Kidney (tissue), 14 donors: Measurements from ENCODE around the gene PHF21A. TPM values are rescaled to one million over a fixed set of nuclear protein-coding genes. Genes with fewer than 3 reads are reported as not detected.
A peak's percentile ranks its signal among the peaks of the same experiment; 100 is the strongest.

ENCODE experiments used
- DNase-seq, 5 donors: peaks; one replicate each; pipeline ENCODE4 v3.0.0-alpha.2; 2013 to 2020
- FAIRE-seq: peaks from 2 replicates; lab custom pipeline; 2012; peaks lifted over from hg19 to GRCh38; lab: Jason Lieb, UNC
- H3K27ac ChIP-seq, 2 donors: one replicate each; pipeline ENCODE4 v1.7.0; 2013; ENCODE audit warnings: low read depth in 2 of 2, low read length in 2 of 2, inconsistent platforms in 1 of 2
- H3K27me3 ChIP-seq: one replicate; pipeline ENCODE4 v1.7.1; 2013; ENCODE audit warnings: low read length, inconsistent platforms; ENCODE audit not compliant: control insufficient read depth, insufficient read depth
- H3K36me3 ChIP-seq, 3 donors: one replicate each; pipeline versions ENCODE4 v1.7.0 to v1.7.1; 2013; ENCODE audit warnings: low read length in 3 of 3, control low read depth in 1 of 3, inconsistent platforms in 1 of 3; ENCODE audit not compliant: insufficient read depth in 3 of 3, control insufficient read depth in 2 of 3
- H3K4me1 ChIP-seq, 3 donors: one replicate each; pipeline versions ENCODE4 v1.7.0 to v1.7.1; 2013; ENCODE audit warnings: low read length in 3 of 3, inconsistent platforms in 1 of 3, low read depth in 1 of 3; ENCODE audit not compliant: control insufficient read depth in 2 of 3, insufficient read depth in 2 of 3
- H3K4me3 ChIP-seq, 3 donors: one replicate each; pipeline versions ENCODE4 v1.7.0 to v1.8.1; 2013; ENCODE audit warnings: low read length in 3 of 3, control low read depth in 1 of 3, inconsistent platforms in 1 of 3
- H3K9ac ChIP-seq, 3 donors: one replicate each; pipeline versions ENCODE4 v1.7.0 to v1.7.1; 2013; ENCODE audit warnings: low read length in 3 of 3, control low read depth in 1 of 3, inconsistent platforms in 1 of 3
- H3K9me3 ChIP-seq, 3 donors: one replicate each; pipeline versions ENCODE4 v1.7.0 to v1.7.1; 2013; ENCODE audit warnings: low read length in 3 of 3, control low read depth in 1 of 3, inconsistent platforms in 1 of 3; ENCODE audit not compliant: control insufficient read depth in 2 of 3, insufficient read depth in 1 of 3
- intact Hi-C: fragments of 100-400 bp; cut with DNase I; formaldehyde crosslinking; loops from one replicate; pipeline ENCODE4 v1.11.1; 2022
- polyA plus RNA-seq: library from polyadenylated mRNA; stranded (reverse); fragments of 350-450 nt; fragmentation: Illumina TruSeq; extraction: RNeasy Lipid Tissue Mini Kit (QIAGEN cat#74804); gene quantifications from one replicate; pipeline ENCODE4 v1.2.3, GENCODE V29; 2014; ENCODE audit warnings: low read depth, low replicate concordance; ENCODE audit not compliant: insufficient read depth
- total RNA-seq: library from RNA; stranded (reverse); fragmentation: NEBNext Ultra II Directional; extraction: Animal tissue kit (Norgen Biotek cat#: 25700); gene quantifications from one replicate; pipeline ENCODE4 v1.2.1, GENCODE V29; 2021
- TF ChIP-seq, protein P1 (sequence below): IDR thresholded peaks from 3 replicates; pipeline ENCODE4 v1.5.1; 2012; ENCODE audit warnings: mild to moderate bottlenecking, moderate library complexity, borderline replicate concordance; ENCODE audit not compliant: insufficient read depth; ENCODE audit errors: extremely low read depth
- donor health status: control.
- donor health status: control.
- donor health status: control.
- donor health status: control.
- donor health status: control.
- donor health status: DM: yes; HTN: yes; CAD: no.
- donor health status: Normal renal cell carcinoma (clear cell type).

The PHF21A gene
- total and polyA plus RNA-seq, 2 donors from 2014 or later, result 9.6 to 48.2 TPM

DNA sequence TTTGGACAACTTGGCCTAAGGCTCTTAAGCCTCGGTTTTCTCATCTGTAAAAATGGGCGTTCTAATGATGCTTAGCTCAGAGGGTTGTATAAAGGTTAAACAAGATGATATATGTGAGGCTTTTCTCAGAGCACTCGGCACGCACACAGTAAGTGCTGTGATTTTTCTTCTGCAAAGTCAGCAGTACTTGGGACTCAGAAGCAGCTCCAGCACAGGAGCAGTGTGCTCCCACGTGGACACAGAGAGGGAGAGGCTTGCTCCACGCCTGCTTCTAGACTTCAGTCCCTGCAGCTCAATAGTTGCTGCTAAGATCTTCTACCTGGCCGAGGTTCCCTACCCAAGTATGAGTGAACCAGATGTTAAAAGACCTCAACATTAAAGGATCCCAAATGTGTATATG, 39.9 kb upstream of the PHF21A start:
- no peak for DNase-seq
- H3K36me3 ChIP-seq, result no peaks in the 10 kb centered on the region
- no peaks in the 10 kb centered on the region for H3K27me3 ChIP-seq
- TF ChIP-seq, protein P1, sequence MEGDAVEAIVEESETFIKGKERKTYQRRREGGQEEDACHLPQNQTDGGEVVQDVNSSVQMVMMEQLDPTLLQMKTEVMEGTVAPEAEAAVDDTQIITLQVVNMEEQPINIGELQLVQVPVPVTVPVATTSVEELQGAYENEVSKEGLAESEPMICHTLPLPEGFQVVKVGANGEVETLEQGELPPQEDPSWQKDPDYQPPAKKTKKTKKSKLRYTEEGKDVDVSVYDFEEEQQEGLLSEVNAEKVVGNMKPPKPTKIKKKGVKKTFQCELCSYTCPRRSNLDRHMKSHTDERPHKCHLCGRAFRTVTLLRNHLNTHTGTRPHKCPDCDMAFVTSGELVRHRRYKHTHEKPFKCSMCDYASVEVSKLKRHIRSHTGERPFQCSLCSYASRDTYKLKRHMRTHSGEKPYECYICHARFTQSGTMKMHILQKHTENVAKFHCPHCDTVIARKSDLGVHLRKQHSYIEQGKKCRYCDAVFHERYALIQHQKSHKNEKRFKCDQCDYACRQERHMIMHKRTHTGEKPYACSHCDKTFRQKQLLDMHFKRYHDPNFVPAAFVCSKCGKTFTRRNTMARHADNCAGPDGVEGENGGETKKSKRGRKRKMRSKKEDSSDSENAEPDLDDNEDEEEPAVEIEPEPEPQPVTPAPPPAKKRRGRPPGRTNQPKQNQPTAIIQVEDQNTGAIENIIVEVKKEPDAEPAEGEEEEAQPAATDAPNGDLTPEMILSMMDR, result no peak
- no peak overlapping the region for H3K9ac ChIP-seq
- H3K4me3 ChIP-seq, result no peak overlapping the region
- no peaks in the 10 kb centered on the region for H3K9me3 ChIP-seq
- no peaks in the 10 kb centered on the region for H3K4me1 ChIP-seq
- H3K27ac ChIP-seq, result no peak overlapping the region
- no peak for FAIRE-seq
- intact Hi-C loops, result no loop called here

DNA sequence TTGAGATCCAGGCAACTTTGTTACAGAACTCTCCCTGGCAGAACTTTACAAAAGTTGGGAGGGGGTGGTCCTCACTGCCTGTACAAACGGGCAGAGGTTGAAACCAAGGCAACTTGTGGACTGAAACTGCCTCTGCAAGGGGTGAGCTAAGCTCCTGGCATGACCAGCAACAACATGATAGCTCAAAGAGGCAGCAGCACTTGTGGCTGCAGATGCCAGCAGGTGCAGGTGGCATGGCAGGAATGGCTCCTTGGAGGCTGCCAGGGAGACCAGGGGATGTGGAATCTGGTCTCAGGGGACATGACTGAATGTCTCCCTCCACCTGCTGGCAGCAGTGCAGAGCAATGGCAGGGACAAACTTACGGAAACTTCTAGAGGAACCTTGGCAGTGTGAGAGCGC, 38.8 kb upstream of the PHF21A start:
- Histone ChIP-seq H3K27me3 (no peaks in the 10 kb centered on the region), H3K9ac (no peak overlapping the region), H3K4me3 (no peak overlapping the region), H3K36me3 (no peaks in the 10 kb centered on the region), H3K4me1 (no peaks in the 10 kb centered on the region), H3K27ac (no peak overlapping the region), H3K9me3 (no peaks in the 10 kb centered on the region)
- DNase-seq, result peak in 1 of 5 donors; percentile 23
- FAIRE-seq, result no peak
- intact Hi-C loops, result no loop called here
- TF ChIP-seq, protein P1, result no peak

DNA sequence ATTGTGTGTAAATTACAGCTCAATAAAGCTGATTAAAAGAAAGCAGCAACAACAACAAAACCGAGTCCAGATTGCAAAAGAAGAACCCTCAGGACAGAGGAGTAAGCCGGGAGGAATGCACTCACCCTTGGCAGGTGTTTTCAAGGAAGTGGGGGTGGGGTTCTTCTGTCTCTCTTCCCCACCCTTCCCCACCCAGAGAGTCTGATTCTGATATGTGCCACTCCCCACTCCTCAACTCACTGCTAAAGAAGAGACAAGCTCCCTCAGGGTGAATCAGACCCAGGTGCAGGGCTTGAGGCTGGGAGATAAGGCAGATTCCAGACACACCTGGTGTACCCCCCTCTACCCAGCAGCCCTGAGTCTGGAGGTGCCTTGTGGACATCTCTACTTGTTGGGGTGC, 38.4 kb upstream of the PHF21A start:
- Histone ChIP-seq H3K27ac (no peak overlapping the region), H3K36me3 (no peaks in the 10 kb centered on the region), H3K4me1 (no peaks in the 10 kb centered on the region), H3K4me3 (no peak overlapping the region), H3K27me3 (no peaks in the 10 kb centered on the region), H3K9ac (no peak overlapping the region), H3K9me3 (no peaks in the 10 kb centered on the region)
- TF ChIP-seq, protein P1, result no peak
- FAIRE-seq, result no peak
- intact Hi-C loops, result no loop called here
- no peak for DNase-seq

DNA sequence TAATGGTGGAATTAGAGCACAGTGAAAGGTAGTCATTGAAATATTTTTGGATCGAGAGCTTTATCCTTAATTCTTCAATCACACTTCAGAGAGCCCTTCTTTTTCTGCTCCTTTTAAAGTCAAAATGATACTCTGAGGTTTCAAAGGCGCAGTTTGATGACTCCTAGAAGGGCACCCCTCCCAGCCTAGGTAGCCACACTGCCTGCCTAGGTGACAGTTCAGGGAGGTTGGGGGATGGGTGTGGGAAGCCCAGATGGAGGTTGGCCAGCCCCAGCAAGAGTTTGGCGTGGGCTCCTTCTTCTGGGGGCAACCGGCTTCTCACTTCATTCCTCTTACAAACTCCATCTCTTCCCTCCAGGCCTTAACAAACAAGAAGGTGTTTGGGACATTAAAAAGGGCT, 28.6 kb upstream of the PHF21A start:
- Histone ChIP-seq H3K4me3 (no peak overlapping the region), H3K27me3 (no peaks in the 10 kb centered on the region), H3K9ac (no peak overlapping the region), H3K36me3 (no peaks in the 10 kb centered on the region), H3K27ac (no peak overlapping the region), H3K9me3 (no peaks in the 10 kb centered on the region), H3K4me1 (no peaks in the 10 kb centered on the region)
- DNase-seq (no peak), FAIRE-seq (no peak)
- TF ChIP-seq, protein P1, result no peak
- intact Hi-C loops, result no loop called here
